Memory B cell (primary cell): ENCODE data around the gene RYR2.
"Not testable (repeated sequence)": the region's sequence is repeated elsewhere in the genome, so short reads cannot be mapped to it uniquely, and the experiment has no call there.

Experiments used
- ATAC-seq: fragments of 150-1000 bp; cut with Tn5 transposase; 2 replicates; pipeline ENCODE4 v1.10.0; 2021; ENCODE audit warnings: low read depth, mild to moderate bottlenecking, moderate library complexity
- DNase-seq, 2 donors: peaks; one replicate each; pipeline ENCODE4 v3.0.0; 2022; ENCODE audit warnings: low spot score in 2 of 2
- H3K27ac Mint-ChIP-seq: one replicate; pipeline ENCODE4 v1.8.0; 2022; ENCODE audit warnings: mild to moderate bottlenecking, moderate library complexity, mixed read lengths
- H3K27me3 Mint-ChIP-seq: one replicate; pipeline ENCODE4 v1.8.0; 2022; ENCODE audit warnings: mixed read lengths
- H3K36me3 Mint-ChIP-seq: one replicate; pipeline ENCODE4 v1.8.0; 2022; ENCODE audit warnings: mild to moderate bottlenecking, mixed read lengths
- H3K4me1 Mint-ChIP-seq: one replicate; pipeline ENCODE4 v1.8.0; 2022; ENCODE audit warnings: mixed read lengths
- H3K4me3 Mint-ChIP-seq: one replicate; pipeline ENCODE4 v1.8.0; 2022; ENCODE audit warnings: mild to moderate bottlenecking, moderate library complexity, mixed read lengths
- H3K9me3 Mint-ChIP-seq: one replicate; pipeline ENCODE4 v1.8.0; 2022; ENCODE audit warnings: mixed read lengths

RYR2 gene

GRCh38 chr1:237832858-237833257 is 790.9 kb downstream of the RYR2 start:
- DNase-seq (no peak), ATAC-seq (no peak)
- H3K4me1 Mint-ChIP-seq = no peaks in the 10 kb centered on the region
- no peaks in the 10 kb centered on the region for H3K27me3 Mint-ChIP-seq
- no peaks in the 10 kb centered on the region for H3K36me3 Mint-ChIP-seq
- H3K4me3 Mint-ChIP-seq = no peak overlapping the region
- H3K27ac Mint-ChIP-seq = no peak overlapping the region
- H3K9me3 Mint-ChIP-seq = no peaks in the 10 kb centered on the region

- DNase-seq (no peak), ATAC-seq (no peak)
- no peak overlapping the region for H3K4me3 Mint-ChIP-seq
- H3K4me1 Mint-ChIP-seq = no peaks in the 10 kb centered on the region
- H3K27ac Mint-ChIP-seq = no peak overlapping the region
- no peaks in the 10 kb centered on the region for H3K27me3 Mint-ChIP-seq
- H3K9me3 Mint-ChIP-seq = no peaks in the 10 kb centered on the region
- no peaks in the 10 kb centered on the region for H3K36me3 Mint-ChIP-seq
These were observed 792.1 kb downstream of the RYR2 start for GRCh38 chr1:237834048-237834447.

- no peaks in the 10 kb centered on the region for H3K4me1 Mint-ChIP-seq
- no peak overlapping the region for H3K4me3 Mint-ChIP-seq
- no peaks in the 10 kb centered on the region for H3K36me3 Mint-ChIP-seq
- H3K27me3 Mint-ChIP-seq = no peaks in the 10 kb centered on the region
- no peak for ATAC-seq
- no peaks in the 10 kb centered on the region for H3K9me3 Mint-ChIP-seq
- no peak for DNase-seq
- H3K27ac Mint-ChIP-seq = no peak overlapping the region
These were observed 792.5 kb downstream of the RYR2 start for GRCh38 chr1:237834461-237834860.

GRCh38 chr1:237838320-237838719 is 796.3 kb downstream of the RYR2 start:
- DNase-seq = no peak
- Mint-ChIP-seq H3K4me3 (no peak overlapping the region), H3K9me3 (peaks cover 4% of the 10 kb centered on the region), H3K36me3 (no peaks in the 10 kb centered on the region), H3K27ac (no peak overlapping the region), H3K27me3 (no peaks in the 10 kb centered on the region), H3K4me1 (no peaks in the 10 kb centered on the region)
- ATAC-seq = no peak

GRCh38 chr1:237838904-237839534 is 797.0 kb downstream of the RYR2 start:
- no peak for ATAC-seq
- no peaks in the 10 kb centered on the region for H3K4me1 Mint-ChIP-seq
- peaks cover 4% of the 10 kb centered on the region for H3K9me3 Mint-ChIP-seq
- H3K36me3 Mint-ChIP-seq = no peaks in the 10 kb centered on the region
- no peaks in the 10 kb centered on the region for H3K27me3 Mint-ChIP-seq
- no peak overlapping the region for H3K27ac Mint-ChIP-seq
- DNase-seq = no peak
- H3K4me3 Mint-ChIP-seq = no peak overlapping the region

GRCh38 chr1:237841485-237841884 is 799.5 kb downstream of the RYR2 start:
- peaks cover 5% of the 10 kb centered on the region for H3K9me3 Mint-ChIP-seq

GRCh38 chr1:237843516-237843915 is 801.5 kb downstream of the RYR2 start:
- not testable (repeated sequence) for ATAC-seq, H3K27ac Mint-ChIP-seq, DNase-seq, H3K4me1 Mint-ChIP-seq, H3K36me3 Mint-ChIP-seq, H3K9me3 Mint-ChIP-seq, H3K27me3 Mint-ChIP-seq, H3K4me3 Mint-ChIP-seq

More at GRCh38 chr1:237841485-237841884, 799.5 kb downstream of the RYR2 start:
- no peak for ATAC-seq
- H3K36me3 Mint-ChIP-seq = no peaks in the 10 kb centered on the region
- H3K27ac Mint-ChIP-seq = no peak overlapping the region
- no peak overlapping the region for H3K4me3 Mint-ChIP-seq
- DNase-seq = no peak
- H3K27me3 Mint-ChIP-seq = no peaks in the 10 kb centered on the region
- no peaks in the 10 kb centered on the region for H3K4me1 Mint-ChIP-seq

- DNase-seq = no peak
- H3K27me3 Mint-ChIP-seq = no peaks in the 10 kb centered on the region
- H3K4me3 Mint-ChIP-seq = no peak overlapping the region
- no peak for ATAC-seq
- no peak overlapping the region for H3K27ac Mint-ChIP-seq
- no peaks in the 10 kb centered on the region for H3K36me3 Mint-ChIP-seq
- no peaks in the 10 kb centered on the region for H3K4me1 Mint-ChIP-seq
- peaks cover 10% of the 10 kb centered on the region for H3K9me3 Mint-ChIP-seq
These were observed 809.3 kb downstream of the RYR2 start for GRCh38 chr1:237851210-237851845.

- DNase-seq = no peak
- H3K9me3 Mint-ChIP-seq = peaks cover 6% of the 10 kb centered on the region
These were observed 810.4 kb downstream of the RYR2 start for GRCh38 chr1:237852342-237852741.

GRCh38 chr1:237857455-237857854 is 815.5 kb downstream of the RYR2 start:
- no peak overlapping the region for H3K4me3 Mint-ChIP-seq
- no peaks in the 10 kb centered on the region for H3K4me1 Mint-ChIP-seq
- no peaks in the 10 kb centered on the region for H3K27me3 Mint-ChIP-seq
- H3K9me3 Mint-ChIP-seq = peaks cover 2% of the 10 kb centered on the region
- ATAC-seq (no peak), DNase-seq (no peak)
- H3K27ac Mint-ChIP-seq = no peak overlapping the region
- no peaks in the 10 kb centered on the region for H3K36me3 Mint-ChIP-seq

More at GRCh38 chr1:237852342-237852741, 810.4 kb downstream of the RYR2 start:
- no peak overlapping the region for H3K27ac Mint-ChIP-seq
- H3K36me3 Mint-ChIP-seq = no peaks in the 10 kb centered on the region
- H3K27me3 Mint-ChIP-seq = no peaks in the 10 kb centered on the region
- ATAC-seq = no peak
- H3K4me1 Mint-ChIP-seq = no peaks in the 10 kb centered on the region
- no peak overlapping the region for H3K4me3 Mint-ChIP-seq

- Mint-ChIP-seq H3K27ac (no peak overlapping the region), H3K9me3 (peaks cover 2% of the 10 kb centered on the region), H3K36me3 (no peaks in the 10 kb centered on the region), H3K4me1 (no peaks in the 10 kb centered on the region), H3K4me3 (no peak overlapping the region), H3K27me3 (no peaks in the 10 kb centered on the region)
- no peak for DNase-seq
- no peak for ATAC-seq
These were observed 817.0 kb downstream of the RYR2 start for GRCh38 chr1:237858992-237859391.

- DNase-seq (no peak), ATAC-seq (no peak)
- H3K27me3 Mint-ChIP-seq = peaks cover 2% of the 10 kb centered on the region
- no peaks in the 10 kb centered on the region for H3K36me3 Mint-ChIP-seq
- H3K9me3 Mint-ChIP-seq = no peaks in the 10 kb centered on the region
- no peaks in the 10 kb centered on the region for H3K4me1 Mint-ChIP-seq
- no peak overlapping the region for H3K4me3 Mint-ChIP-seq
- H3K27ac Mint-ChIP-seq = no peak overlapping the region
These were observed 820.0 kb downstream of the RYR2 start for GRCh38 chr1:237861944-237862343.

- H3K4me3 Mint-ChIP-seq = no peak overlapping the region
These were observed 821.2 kb downstream of the RYR2 start for GRCh38 chr1:237863234-237863633.

GRCh38 chr1:237864338-237865244 is 822.6 kb downstream of the RYR2 start:
- no peak for ATAC-seq
- Mint-ChIP-seq H3K4me3 (no peak overlapping the region), H3K4me1 (peaks cover 2% of the 10 kb centered on the region), H3K9me3 (no peaks in the 10 kb centered on the region), H3K27me3 (peaks cover 2% of the 10 kb centered on the region), H3K27ac (no peak overlapping the region), H3K36me3 (no peaks in the 10 kb centered on the region)
- DNase-seq = no peak

More at GRCh38 chr1:237863234-237863633, 821.2 kb downstream of the RYR2 start:
- H3K4me1 Mint-ChIP-seq = peaks cover under 1% of the 10 kb centered on the region
- peaks cover 2% of the 10 kb centered on the region for H3K27me3 Mint-ChIP-seq
- DNase-seq (no peak), ATAC-seq (no peak)
- no peak overlapping the region for H3K27ac Mint-ChIP-seq
- no peaks in the 10 kb centered on the region for H3K36me3 Mint-ChIP-seq
- H3K9me3 Mint-ChIP-seq = no peaks in the 10 kb centered on the region
